Measurements from ENCODE around the gene SGMS1.

GRCh38 chr10:50431133-50431532 lies 192.6 kb downstream of the SGMS1 start:
- TF ChIP-seq CTCF (IDR thresholded peaks at IDR 0.05; ENCODE audit: insufficient read depth, low read depth, low read length) (no peak), EZH2 (IDR thresholded peaks at IDR 0.05; ENCODE audit: insufficient read depth, low read length) (no peak)
